ENCODE data around the gene RNMT. TPM values are rescaled to one million over a fixed set of nuclear protein-coding genes. Genes with fewer than 3 reads are reported as not detected.
"Not testable (repeated sequence)": the region's sequence is repeated elsewhere in the genome, so short reads cannot be mapped to it uniquely, and the experiment has no call there.

Gene RNMT
- total RNA-seq, 2 donors from 2014 or later = 42.5 to 47.2 TPM

- H3K36me3 Mint-ChIP-seq = peaks cover 5% of the 10 kb centered on the region
- no peak overlapping the region for H3K27ac Mint-ChIP-seq
- no peaks in the 10 kb centered on the region for H3K9me3 Mint-ChIP-seq
- DNase-seq (ENCODE audit: low spot score) (no peak), ATAC-seq (no peak)
- H3K27me3 Mint-ChIP-seq = no peaks in the 10 kb centered on the region
- peaks cover 18 to 23% of the 10 kb centered on the region in 2 donors for H3K4me1 Mint-ChIP-seq (ENCODE audit: low read depth in 2 of 2)
- no peak overlapping the region for H3K4me3 Mint-ChIP-seq
Observed at GRCh38 chr18:13713455-13714055, 12.9 kb upstream of the RNMT start.

- Mint-ChIP-seq H3K4me3 (no peak overlapping the region), H3K27ac (no peak overlapping the region), H3K36me3 (peaks cover 5% of the 10 kb centered on the region), H3K9me3 (no peaks in the 10 kb centered on the region), H3K4me1 (ENCODE audit: low read depth in 2 of 2) (peaks cover 12 to 14% of the 10 kb centered on the region in 2 donors), H3K27me3 (no peaks in the 10 kb centered on the region)
- DNase-seq (ENCODE audit: low spot score) = no peak
- no peak for ATAC-seq
Observed at GRCh38 chr18:13715330-13715729, 11.1 kb upstream of the RNMT start.

GRCh38 chr18:13716916-13717315, 9.6 kb upstream of the RNMT start:
- ATAC-seq = no peak
- no peaks in the 10 kb centered on the region for H3K9me3 Mint-ChIP-seq

GRCh38 chr18:13720123-13720522, 6.3 kb upstream of the RNMT start:
- ATAC-seq (no peak), DNase-seq (ENCODE audit: low spot score) (no peak)
- Mint-ChIP-seq H3K36me3 (peaks cover 5% of the 10 kb centered on the region), H3K27me3 (no peaks in the 10 kb centered on the region), H3K9me3 (no peaks in the 10 kb centered on the region), H3K27ac (no peak overlapping the region), H3K4me1 (ENCODE audit: low read depth in 2 of 2) (peaks cover 8 to 18% of the 10 kb centered on the region in 2 donors), H3K4me3 (no peak overlapping the region)

More at GRCh38 chr18:13716916-13717315, 9.6 kb upstream of the RNMT start:
- H3K27me3 Mint-ChIP-seq = no peaks in the 10 kb centered on the region
- no peak overlapping the region for H3K4me3 Mint-ChIP-seq
- H3K36me3 Mint-ChIP-seq = peaks cover 5% of the 10 kb centered on the region
- no peak for DNase-seq (ENCODE audit: low spot score)
- no peak overlapping the region for H3K27ac Mint-ChIP-seq
- H3K4me1 Mint-ChIP-seq (ENCODE audit: low read depth in 2 of 2) = peaks cover 3 to 6% of the 10 kb centered on the region in 2 donors

GRCh38 chr18:13720847-13721246, 5.6 kb upstream of the RNMT start:
- Mint-ChIP-seq H3K27ac (no peak overlapping the region), H3K4me1 (ENCODE audit: low read depth in 2 of 2) (peaks cover 13 to 18% of the 10 kb centered on the region in 2 donors), H3K4me3 (no peak overlapping the region), H3K36me3 (peaks cover 5% of the 10 kb centered on the region), H3K9me3 (no peaks in the 10 kb centered on the region), H3K27me3 (no peaks in the 10 kb centered on the region)
- DNase-seq (ENCODE audit: low spot score) = no peak
- no peak for ATAC-seq

GRCh38 chr18:13725566-13726231, 774 bp upstream of the RNMT start:
- H3K4me3 Mint-ChIP-seq = peak overlapping the region; percentile 93
- DNase-seq (ENCODE audit: low spot score) (no peak), ATAC-seq (no peak)
- H3K9me3 Mint-ChIP-seq = no peaks in the 10 kb centered on the region
- H3K4me1 Mint-ChIP-seq (ENCODE audit: low read depth in 2 of 2) = peaks cover 21 to 28% of the 10 kb centered on the region in 2 donors
- peak overlapping the region; percentile 64 to 91 for H3K27ac Mint-ChIP-seq
- H3K36me3 Mint-ChIP-seq = peaks cover 6% of the 10 kb centered on the region
- no peaks in the 10 kb centered on the region for H3K27me3 Mint-ChIP-seq

- DNase-seq (ENCODE audit: low spot score) = peak; percentile 65
Observed at GRCh38 chr18:13726972-13727331, 479 bp downstream of the RNMT start.

GRCh38 chr18:13730481-13730880, 4.0 kb downstream of the RNMT start:
- no peaks in the 10 kb centered on the region for H3K27me3 Mint-ChIP-seq
- no peak overlapping the region for H3K27ac Mint-ChIP-seq
- H3K36me3 Mint-ChIP-seq = peaks cover 19% of the 10 kb centered on the region
- no peak for ATAC-seq
- no peak for DNase-seq (ENCODE audit: low spot score)
- peaks cover 15 to 20% of the 10 kb centered on the region in 2 donors for H3K4me1 Mint-ChIP-seq (ENCODE audit: low read depth in 2 of 2)
- no peaks in the 10 kb centered on the region for H3K9me3 Mint-ChIP-seq
- H3K4me3 Mint-ChIP-seq = no peak overlapping the region

More at GRCh38 chr18:13726972-13727331, 479 bp downstream of the RNMT start:
- Mint-ChIP-seq H3K27ac (peak overlapping the region; percentile 64 to 91), H3K27me3 (no peaks in the 10 kb centered on the region), H3K9me3 (no peaks in the 10 kb centered on the region), H3K4me3 (peak overlapping the region; percentile 93), H3K36me3 (peaks cover 10% of the 10 kb centered on the region), H3K4me1 (ENCODE audit: low read depth in 2 of 2) (peaks cover 24 to 27% of the 10 kb centered on the region in 2 donors)
- ATAC-seq = peak; percentile 39 to 44

GRCh38 chr18:13735681-13736080, 9.2 kb downstream of the RNMT start:
- Mint-ChIP-seq H3K4me3 (no peak overlapping the region), H3K4me1 (ENCODE audit: low read depth in 2 of 2) (peaks cover 0 to 6% of the 10 kb centered on the region in 2 donors), H3K36me3 (peaks cover 21% of the 10 kb centered on the region), H3K27ac (no peak overlapping the region), H3K27me3 (no peaks in the 10 kb centered on the region), H3K9me3 (no peaks in the 10 kb centered on the region)
- ATAC-seq (no peak), DNase-seq (ENCODE audit: low spot score) (no peak)

- Mint-ChIP-seq H3K27ac (no peak overlapping the region), H3K27me3 (no peaks in the 10 kb centered on the region), H3K4me3 (no peak overlapping the region), H3K4me1 (ENCODE audit: low read depth in 2 of 2) (peaks cover 0 to 3% of the 10 kb centered on the region in 2 donors), H3K9me3 (no peaks in the 10 kb centered on the region), H3K36me3 (peaks cover 34% of the 10 kb centered on the region)
- DNase-seq (ENCODE audit: low spot score) = no peak
- no peak for ATAC-seq
Observed at GRCh38 chr18:13745696-13746095, 19.2 kb downstream of the RNMT start.

GRCh38 chr18:13746633-13747032, 20.2 kb downstream of the RNMT start:
- no peak overlapping the region for H3K4me3 Mint-ChIP-seq
- no peaks in the 10 kb centered on the region for H3K27me3 Mint-ChIP-seq
- H3K9me3 Mint-ChIP-seq = no peaks in the 10 kb centered on the region
- H3K4me1 Mint-ChIP-seq (ENCODE audit: low read depth in 2 of 2) = peaks cover 0 to 7% of the 10 kb centered on the region in 2 donors
- H3K36me3 Mint-ChIP-seq = peaks cover 39% of the 10 kb centered on the region
- ATAC-seq (no peak), DNase-seq (ENCODE audit: low spot score) (no peak)
- no peak overlapping the region for H3K27ac Mint-ChIP-seq

- not testable (repeated sequence) for H3K27ac Mint-ChIP-seq; ATAC-seq; H3K4me3 Mint-ChIP-seq; H3K27me3 Mint-ChIP-seq; H3K4me1 Mint-ChIP-seq (ENCODE audit: low read depth in 2 of 2); H3K9me3 Mint-ChIP-seq; DNase-seq (ENCODE audit: low spot score)
- H3K36me3 Mint-ChIP-seq = peaks cover 41% of the 10 kb centered on the region
Observed at GRCh38 chr18:13751599-13751998, 25.1 kb downstream of the RNMT start.

GRCh38 chr18:13756261-13756660, 29.8 kb downstream of the RNMT start:
- Mint-ChIP-seq H3K4me3 (no peak overlapping the region), H3K27me3 (no peaks in the 10 kb centered on the region), H3K4me1 (ENCODE audit: low read depth in 2 of 2) (peaks cover 0 to 2% of the 10 kb centered on the region in 2 donors), H3K9me3 (no peaks in the 10 kb centered on the region), H3K27ac (no peak overlapping the region), H3K36me3 (peaks cover 33% of the 10 kb centered on the region)
- no peak for DNase-seq (ENCODE audit: low spot score)
- no peak for ATAC-seq

- no peak for ATAC-seq
- Mint-ChIP-seq H3K9me3 (no peaks in the 10 kb centered on the region), H3K4me3 (no peak overlapping the region), H3K4me1 (ENCODE audit: low read depth in 2 of 2) (no peaks in the 10 kb centered on the region), H3K36me3 (peaks cover 29% of the 10 kb centered on the region), H3K27ac (no peak overlapping the region), H3K27me3 (no peaks in the 10 kb centered on the region)
- no peak for DNase-seq (ENCODE audit: low spot score)
Observed at GRCh38 chr18:13756671-13757070, 30.2 kb downstream of the RNMT start.
